Measurements from ENCODE around the gene DHRS4L2.
"Not testable (repeated sequence)": the region's sequence is repeated elsewhere in the genome, so short reads cannot be mapped to it uniquely, and the experiment has no call there.

DHRS4L2 gene

DNA sequence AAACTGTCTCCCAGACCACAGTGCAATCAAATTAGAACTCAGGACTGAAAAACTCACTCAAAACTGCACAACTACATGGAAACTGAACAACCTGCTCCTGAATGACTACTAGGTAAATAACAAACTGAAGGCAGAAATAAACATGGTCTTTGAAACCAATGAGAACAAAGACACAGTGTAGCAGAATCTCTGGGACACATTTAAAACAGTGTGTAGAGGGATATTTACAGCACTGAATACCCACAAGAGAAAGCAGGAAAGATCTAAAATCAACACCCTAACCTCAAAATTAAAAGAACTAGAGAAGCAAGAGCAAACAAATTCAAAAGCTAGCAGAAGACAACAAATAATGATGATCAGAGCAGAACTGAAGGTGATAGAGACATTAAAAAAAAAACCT is 14.7 kb upstream of the DHRS4L2 start:
- DNase-seq: not testable (repeated sequence)

DNA sequence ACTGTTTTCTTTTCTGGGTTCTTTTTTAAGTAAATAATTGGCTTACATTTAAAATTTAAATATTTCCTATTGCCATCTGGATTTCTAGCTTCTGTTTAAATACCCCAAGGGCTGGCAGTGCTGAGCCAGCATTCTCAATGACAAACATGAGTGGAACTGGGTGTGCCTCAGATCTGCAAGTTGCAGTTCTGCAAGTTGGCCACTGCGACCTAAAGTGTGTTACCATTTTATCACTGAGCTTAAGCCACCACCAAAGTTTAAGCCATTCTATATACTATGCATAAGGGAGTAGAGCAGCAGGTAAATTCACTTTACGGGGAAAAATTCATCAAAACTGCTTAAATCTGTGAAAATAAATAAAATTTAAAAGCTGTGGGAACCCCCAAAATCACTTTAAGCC is 11.5 kb upstream of the DHRS4L2 start:
- DNase-seq: peak; percentile 41

DNA sequence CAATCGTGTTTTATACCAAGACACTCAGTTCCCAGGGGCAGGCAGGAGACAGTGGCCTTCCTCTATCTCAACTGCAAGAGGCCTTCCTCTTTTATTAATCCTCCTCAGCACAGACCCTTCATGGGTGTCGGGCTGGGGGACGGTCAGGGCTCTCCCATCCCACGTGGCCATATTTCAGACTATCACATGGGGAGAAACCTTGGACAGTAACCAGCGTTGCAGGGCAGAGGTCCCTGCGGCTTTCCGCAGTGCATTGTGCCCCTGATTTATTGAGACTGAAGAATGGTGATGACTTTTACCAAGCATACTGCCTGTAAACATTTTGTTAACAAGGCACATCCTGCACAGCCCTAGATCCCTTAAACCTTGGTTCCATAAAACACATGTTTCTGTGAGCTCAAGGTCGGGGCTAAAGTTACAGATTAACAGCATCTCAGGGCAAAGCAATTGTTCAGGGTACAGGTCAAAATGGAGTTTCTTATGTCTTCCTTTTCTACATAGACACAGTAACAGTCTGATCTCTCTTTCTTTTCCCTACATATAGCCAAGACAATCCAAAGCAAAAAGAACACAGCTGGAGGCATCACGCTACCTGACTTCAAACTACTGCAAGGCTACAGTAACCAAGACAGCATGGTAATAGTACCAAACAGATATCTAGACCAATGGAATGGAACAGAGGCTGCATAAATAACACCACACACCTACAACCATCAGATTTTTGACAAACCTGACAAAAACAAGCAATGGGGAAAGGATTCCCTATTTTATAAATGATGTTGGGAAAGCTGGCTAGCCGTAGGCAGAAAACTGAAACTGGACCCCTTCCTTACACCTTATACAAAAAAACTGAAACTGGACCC is 6.5 kb upstream of the DHRS4L2 start:
- DNase-seq: not testable (repeated sequence)

DNA sequence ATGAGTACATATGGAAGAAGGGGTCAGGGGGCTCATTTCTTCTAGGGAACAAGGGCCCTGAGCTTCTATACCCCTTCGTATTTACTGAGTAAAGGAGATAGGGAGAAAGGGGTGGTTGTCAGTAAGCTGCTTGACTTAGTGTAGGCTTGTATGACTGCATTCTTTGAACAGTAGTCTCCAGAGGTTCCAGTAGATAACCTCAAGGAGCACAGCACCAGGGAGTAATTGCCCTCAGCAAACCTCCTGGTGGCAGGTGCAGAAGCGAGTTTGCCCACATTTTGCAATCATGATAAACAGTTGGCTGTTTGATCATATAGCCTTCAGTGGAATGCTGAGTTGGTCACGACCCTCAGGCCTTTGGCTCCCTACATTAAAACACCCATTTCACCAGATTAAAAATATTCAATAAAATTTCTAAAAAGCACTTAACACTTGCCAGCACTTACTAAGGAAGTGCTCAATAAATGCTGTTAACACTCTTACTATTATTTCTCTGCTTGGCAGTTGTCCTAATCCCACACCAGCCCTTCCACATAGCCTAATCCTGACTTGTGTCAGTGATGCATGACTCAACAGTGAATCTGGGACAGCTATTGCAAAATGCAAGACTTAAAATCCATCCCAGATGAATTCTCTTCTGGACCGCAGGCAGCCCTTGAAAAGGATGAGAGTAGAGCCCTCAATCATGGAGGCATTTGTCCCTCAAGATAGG is 3.7 kb upstream of the DHRS4L2 start:
- DNase-seq: no peak

DNA sequence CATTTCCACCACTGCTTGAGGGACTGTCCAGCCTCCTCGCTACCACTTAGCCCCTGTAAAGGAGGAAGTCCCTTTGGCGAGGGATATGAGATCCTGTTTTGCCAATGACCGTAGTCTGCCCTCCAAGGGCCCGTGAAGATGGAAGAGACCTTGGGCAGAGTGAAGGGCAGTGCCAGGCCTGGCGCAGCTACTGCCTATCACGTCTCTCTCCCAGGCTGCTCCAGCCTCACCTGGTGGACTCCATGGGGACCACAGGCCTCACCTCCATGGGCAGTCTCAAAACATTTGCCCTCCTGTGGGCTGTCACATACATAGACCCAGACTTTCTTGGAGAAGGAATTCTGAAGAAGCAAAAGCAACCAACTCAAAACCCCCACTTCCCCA is 514 bp upstream of the DHRS4L2 start:
- not testable (repeated sequence) for DNase-seq

DNA sequence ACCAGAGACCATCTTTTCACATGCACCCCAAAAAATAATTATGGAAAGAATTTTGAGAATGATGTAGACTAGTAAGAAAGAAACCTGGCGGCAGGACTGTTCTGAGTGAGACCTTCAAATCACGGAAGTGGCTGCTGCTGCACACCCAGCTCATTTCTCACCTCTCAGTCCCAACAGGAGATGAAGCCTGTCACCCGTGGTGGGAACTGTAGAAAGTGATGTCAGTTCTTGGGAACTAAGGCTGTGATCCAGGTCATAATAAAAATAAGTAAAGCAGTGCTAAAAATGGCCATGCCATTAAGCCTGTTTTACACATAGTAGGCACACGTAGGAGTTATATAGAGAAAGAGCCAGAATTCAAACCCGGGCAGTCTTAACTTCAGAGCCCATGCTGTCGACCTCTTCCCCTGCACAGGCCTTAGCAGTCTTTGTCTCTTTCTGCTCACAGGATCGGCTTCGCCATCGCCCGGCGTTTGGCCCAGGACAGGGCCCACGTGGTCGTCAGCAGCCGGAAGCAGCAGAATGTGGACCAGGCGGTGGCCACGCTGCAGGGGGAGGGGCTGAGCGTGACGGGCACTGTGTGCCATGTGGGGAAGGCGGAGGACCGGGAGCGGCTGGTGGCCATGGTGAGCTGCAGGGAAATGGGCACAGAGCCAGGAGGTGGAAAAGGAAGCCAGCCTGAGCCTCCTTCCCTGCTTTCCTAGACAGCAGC is 1.2 kb downstream of the DHRS4L2 start:
- not testable (repeated sequence) for DNase-seq

DNA sequence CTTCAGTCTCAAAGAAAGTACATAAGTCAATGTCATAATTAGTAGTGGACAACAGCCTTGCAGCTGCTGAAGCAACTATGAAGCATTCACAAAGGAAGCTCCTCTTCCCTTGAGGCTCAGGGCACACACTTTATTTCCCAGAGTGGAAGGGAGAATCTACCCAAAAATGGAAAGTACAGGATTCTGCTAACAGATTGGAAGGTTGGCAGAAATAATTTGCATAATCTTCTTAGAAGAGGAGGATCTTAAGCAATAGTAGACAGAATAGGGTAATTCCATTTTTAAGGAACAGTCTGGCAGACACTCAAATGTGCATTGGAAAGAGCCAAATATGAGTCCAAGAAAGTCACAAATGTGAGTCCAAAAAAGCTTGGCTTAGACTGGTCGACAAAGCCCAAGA is 2.2 kb downstream of the DHRS4L2 start:
- not testable (repeated sequence) for DNase-seq

DNA sequence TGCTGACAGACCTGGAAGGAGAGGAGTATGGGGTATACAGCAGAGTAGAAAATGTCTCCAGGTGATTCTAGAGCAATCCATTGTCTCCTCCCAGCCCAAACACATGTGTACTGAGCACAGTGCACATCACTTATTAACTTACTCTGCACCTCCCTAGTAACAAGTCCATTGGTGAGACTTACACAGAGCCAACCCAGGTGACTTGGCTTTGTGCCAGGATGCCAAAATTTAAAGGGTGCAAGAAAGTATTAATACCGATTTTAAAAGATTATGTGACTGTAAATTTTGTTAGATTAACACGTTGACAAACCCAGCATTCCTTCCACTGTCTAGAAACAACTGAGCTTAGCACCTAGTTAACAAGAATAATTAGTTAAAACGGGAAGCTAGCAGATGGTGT is 4.3 kb downstream of the DHRS4L2 start:
- DNase-seq: not testable (repeated sequence)

DNA sequence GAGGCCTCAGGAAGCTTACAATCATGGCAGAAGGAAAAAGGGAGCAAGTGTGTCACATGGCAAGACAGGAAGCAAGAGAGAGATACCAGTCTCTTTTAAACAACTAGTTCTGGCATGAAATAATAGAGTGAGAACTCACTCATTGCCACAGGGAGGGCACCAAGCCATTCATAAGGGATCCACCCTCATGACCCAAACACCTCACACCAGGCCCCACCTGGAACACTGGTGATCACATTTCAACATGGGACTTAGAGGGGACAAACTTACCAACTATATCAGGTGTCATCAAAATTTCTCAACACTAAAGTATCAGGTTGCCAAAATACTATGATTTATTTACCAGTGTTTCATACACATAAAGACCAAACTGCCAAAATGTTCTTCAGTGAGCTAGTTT is 7.3 kb downstream of the DHRS4L2 start:
- not testable (repeated sequence) for DNase-seq

DNA sequence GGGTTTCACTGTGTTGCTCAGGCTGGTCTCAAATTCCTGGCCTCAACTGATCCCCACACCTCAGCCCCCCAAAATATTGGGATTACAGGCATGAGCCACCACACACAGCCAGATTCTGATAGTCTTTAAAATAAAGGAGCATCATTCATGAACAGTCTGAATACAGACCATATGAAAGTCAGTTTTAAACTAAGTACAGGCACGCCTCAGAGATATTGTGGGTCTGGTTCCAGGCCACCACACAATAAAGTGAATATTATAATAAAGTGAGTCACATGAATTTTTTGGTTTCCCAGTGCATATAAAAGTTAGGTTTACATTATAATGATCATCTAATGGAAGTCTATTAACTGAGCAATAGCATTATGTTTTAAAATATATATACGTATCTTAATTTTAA is 8.1 kb downstream of the DHRS4L2 start:
- DNase-seq: not testable (repeated sequence)

DNA sequence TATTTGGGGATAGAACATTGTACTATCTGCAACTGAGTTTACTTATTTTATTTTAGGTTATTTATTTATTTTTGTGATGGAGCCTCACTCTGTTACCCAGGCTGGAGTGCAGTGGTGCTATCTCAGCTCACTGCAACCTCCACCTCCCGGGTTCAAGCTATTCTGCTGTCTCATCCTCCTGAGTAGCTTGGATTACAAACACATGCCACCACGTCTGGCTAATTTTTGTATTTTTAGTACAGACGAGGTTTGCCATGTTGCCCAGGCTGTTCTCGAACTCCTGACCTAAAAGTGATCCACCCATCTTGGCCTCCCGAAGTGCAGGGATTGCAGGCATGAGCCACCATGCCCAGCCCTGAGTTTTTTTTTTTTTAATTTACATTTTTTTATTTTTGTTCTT is 10.9 kb downstream of the DHRS4L2 start:
- not testable (repeated sequence) for DNase-seq

DNA sequence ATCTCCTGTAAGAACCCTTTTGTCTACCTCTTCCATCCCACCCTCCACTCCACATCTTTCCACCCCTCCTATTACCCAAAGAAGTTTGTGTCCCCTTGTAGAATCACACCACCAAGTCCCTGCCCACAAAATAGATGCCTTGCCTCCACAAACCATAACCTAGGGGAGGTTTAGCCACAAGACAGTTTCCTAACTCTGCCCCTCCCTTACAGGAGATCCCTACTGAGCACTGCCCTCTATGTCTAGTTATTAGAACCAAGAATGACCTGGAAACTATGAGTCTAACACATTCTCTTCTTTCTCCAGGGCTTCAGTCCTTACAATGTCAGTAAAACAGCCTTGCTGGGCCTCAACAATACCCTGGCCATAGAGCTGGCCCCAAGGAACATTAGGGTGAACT is 12.3 kb downstream of the DHRS4L2 start:
- DNase-seq: not testable (repeated sequence)

DNA sequence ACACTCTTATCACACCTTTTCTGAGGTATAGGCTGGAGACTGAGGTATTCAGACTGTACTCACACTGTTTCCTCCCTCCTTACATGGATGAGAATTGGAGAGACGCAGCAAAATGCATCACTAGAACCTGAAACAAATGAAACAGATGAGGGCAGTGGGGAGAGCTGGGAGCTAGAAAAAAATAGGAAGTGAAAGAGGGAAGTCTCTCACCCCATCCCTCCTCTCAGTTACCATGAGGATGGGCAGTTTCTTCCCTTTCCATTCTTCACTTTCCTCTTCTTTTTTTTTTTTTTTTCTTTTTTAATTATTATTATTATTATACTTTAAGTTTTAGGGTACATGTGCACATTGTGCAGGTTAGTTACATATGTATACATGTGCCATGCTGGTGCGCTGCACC is 12.9 kb downstream of the DHRS4L2 start:
- not testable (repeated sequence) for DNase-seq

DNA sequence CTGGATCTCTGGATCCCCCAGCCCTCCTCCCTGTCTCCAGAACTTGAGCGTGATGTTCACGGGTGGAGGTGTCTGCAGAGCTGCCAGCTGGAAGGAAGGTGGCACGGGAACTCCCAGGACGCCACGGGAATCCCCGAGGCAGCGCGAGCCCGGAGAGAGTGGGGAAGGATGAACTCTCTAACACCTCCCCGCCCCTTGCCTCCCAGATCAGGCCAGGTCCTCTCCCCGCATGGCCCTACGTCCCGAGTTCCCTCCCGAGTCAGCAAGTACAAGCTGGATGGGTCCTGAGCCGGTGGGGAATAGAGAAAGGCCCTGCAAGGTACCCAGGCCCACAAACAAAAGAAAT is 17.7 kb downstream of the DHRS4L2 start:
- DNase-seq: not testable (repeated sequence)

DNA sequence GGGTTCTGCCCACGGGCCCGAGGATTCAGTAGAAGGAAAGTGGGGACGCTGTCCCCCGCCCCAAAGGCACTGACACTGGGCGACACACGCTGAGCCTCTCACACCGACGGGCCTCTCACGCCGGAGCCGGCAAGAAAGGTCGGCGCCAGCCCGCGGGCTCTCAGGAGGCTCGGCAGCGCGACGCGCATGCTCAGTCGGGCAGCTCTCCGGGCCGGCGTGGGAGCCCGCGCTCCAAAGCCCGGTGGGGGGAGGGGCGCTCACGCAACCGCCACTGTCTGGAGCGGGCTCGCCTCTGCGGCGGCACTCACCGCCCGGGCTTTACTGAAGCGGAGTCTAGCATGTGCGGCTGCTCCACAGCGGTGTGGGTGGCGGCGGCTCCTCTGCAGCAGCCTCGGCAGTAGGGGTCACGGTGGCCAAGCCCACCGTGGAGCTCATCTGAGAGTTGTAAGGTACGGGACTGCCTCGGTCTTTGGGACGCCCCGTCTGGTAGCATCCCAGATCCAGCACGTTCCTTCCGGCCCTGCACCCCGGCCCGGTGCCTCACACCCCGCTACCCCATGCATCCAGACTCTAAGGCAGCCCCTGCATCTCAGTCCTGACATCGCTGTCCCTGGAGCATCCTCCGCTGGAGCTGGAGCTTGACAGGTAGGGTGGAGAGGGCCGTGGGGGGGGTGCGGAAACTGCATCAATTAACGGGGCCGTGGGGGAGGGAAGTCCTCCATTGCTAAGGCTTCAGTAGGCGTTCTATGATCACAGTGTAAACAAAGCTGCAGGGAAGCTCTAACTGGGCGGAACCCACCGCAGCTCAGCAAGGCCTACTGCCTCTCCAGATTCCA is 18.3 kb downstream of the DHRS4L2 start:
- DNase-seq: peak; percentile 42

DNA sequence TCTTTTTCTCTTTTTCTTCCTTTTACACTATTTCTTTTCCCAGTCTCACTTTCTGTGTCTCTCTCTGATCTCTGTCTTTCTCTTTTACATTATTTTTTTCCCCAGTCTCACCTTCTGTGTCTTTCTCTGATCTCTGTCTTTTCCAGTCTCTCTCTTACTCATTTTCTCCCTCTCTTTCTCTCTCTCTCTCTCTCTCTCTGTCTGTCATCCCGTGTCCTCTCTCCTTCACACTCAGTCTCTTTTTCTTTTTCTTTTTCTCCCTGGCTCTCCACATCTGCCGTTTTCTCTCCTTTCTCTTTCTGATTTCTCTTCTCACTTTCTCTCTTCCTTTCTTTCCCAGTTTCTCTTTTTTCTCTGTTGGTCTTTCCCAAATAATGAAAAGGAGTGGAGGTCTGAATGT is 22.3 kb downstream of the DHRS4L2 start:
- no peak for DNase-seq

DNA sequence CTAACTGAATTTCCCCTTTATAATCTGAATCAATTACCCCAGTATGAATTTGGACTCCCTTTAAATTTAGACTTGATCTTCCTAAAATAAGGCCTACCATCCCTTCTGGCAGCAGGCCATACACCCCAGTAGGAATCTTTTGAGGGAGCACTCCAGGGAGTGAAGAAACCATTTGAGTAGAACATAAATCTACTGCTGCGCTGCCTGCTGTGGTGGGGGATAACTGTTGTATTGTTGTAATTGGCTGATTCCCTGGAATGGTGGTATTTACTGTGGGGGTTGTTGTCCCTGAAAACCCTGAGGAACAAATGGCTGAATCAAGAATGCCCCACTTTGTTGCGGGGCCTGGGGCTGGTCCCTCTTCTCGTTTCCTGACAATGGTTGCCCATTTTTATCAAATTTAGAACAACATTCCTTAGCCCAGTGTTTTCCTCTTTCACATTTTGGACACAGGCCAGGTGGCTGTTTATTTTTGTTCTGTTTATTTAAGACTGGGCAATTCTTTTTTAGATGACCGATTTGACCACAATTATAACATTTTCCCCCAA is 24.1 kb downstream of the DHRS4L2 start:
- not testable (repeated sequence) for DNase-seq

DNA sequence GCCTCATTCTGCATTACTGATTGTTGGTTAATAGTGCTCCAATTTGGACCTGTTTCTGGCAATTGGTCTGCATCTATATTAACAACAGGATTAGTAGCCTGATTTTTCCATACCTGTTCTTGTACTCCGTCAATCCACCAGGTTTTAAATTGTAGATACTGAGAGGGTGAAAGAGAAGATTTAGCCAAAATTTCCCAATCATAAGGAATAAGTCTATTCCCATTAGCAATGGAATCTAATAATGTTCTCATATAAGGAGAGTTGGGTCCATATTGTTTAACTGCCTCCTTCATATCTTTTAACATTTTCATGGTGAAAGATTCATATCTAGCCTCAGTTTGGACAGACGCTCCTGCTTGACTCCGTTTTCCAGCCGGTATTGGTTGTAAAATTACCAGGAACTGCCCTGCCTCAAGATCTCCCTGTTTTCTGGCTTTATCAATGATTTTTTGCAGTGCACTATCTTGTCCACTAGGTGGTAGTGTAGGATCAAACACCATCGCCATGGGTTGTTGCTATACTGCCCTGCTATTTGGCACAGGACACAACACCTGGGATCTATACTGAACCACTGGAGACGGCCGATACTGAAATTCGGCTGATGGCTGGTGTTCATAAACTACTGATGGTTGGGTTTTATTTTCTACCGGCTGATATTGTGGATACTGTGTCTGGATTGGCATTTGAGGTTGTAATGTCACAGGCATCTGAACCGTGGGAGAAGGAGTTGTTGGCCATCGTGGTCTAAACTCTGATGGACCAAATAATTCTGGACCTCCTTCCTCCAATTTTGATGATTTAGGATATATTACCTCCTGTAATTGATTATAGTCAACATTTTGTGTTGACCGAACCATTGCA is 25.2 kb downstream of the DHRS4L2 start:
- peak; percentile 60 for DNase-seq

DNA sequence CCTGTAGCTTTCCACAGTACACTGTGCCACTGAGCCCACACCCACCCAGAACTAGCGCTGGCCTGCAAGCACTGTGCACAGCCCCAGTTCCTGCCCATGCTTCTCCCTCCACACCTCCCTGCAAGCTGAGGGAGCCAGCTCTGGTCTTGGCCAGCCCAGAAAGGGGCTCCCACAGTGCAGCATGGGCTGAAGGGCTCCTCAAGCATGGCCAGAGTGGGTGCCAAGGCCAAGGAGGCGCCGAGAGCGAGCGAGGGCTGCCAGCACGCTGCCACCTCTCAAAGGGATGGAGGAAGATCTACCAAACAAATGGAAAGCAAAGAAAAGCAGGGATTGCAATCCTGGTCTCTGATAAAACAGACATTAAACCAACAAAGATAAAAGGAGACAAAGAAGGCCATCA is 27.0 kb downstream of the DHRS4L2 start:
- DNase-seq: not testable (repeated sequence)

DNA sequence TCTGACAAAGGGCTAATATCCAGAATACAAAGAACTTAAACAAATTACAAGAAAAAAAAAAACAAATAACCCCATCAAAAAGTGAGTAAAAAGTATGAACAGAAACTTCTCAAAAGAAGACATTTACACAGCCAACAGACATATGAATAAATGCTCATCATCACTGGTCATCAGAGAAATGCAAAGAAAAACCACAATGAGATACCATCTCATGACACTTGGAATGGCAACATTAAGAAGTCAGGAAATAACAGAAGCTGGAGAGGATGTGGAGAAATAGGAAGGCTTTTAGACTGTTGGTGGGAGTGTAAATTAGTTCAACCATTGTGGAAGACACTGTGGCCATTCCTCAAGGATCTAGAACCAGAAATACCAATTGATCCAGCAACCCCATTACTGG is 30.2 kb downstream of the DHRS4L2 start:
- not testable (repeated sequence) for DNase-seq

DNA sequence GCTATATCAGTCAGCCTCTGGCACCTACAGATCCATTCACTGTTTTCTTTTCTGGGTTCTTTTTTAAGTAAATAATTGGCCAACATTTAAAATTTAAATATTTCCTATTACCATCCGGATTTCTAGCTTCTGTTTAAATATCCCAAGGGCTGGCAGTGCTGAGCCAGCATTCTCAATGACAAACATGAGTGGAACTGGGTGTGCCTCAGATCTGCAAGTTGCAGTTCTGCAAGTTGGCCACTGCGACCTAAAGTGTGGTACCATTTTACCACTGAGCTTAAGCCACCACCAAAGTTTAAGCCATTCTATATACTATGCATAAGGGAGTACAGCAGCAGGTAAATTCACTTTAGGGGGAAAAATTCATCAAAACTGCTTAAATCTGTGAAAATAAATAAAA is 31.2 kb downstream of the DHRS4L2 start:
- DNase-seq: peak; percentile 10
